Measurements from ENCODE around the gene NCAPG.

The NCAPG gene

DNA sequence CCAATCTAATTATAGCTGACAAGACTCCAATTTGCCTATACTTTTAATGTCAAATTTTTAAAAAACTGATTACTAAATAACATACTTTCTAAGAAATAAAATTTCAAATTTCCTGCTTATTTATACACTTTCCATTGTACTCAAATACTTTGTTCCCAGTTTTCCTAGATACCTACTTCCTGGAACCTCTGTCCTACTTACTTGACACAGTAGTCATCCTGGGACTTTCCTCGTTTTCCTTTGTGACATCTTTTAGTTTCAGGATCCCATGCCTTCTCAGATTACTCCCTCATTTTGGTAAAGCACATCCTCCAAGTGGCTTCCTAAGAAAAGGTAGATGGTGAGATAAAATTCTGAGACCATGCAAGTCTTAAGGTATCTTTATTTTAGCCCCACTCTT lies 16.0 kb upstream of the NCAPG start:
- H3K4me3 ChIP-seq (ENCODE audit: low read depth, low read length), result no peak overlapping the region
- TF ChIP-seq, protein P1, sequence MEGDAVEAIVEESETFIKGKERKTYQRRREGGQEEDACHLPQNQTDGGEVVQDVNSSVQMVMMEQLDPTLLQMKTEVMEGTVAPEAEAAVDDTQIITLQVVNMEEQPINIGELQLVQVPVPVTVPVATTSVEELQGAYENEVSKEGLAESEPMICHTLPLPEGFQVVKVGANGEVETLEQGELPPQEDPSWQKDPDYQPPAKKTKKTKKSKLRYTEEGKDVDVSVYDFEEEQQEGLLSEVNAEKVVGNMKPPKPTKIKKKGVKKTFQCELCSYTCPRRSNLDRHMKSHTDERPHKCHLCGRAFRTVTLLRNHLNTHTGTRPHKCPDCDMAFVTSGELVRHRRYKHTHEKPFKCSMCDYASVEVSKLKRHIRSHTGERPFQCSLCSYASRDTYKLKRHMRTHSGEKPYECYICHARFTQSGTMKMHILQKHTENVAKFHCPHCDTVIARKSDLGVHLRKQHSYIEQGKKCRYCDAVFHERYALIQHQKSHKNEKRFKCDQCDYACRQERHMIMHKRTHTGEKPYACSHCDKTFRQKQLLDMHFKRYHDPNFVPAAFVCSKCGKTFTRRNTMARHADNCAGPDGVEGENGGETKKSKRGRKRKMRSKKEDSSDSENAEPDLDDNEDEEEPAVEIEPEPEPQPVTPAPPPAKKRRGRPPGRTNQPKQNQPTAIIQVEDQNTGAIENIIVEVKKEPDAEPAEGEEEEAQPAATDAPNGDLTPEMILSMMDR (IDR thresholded peaks at IDR 0.05; ENCODE audit: low read depth, low read length), result no peak

DNA sequence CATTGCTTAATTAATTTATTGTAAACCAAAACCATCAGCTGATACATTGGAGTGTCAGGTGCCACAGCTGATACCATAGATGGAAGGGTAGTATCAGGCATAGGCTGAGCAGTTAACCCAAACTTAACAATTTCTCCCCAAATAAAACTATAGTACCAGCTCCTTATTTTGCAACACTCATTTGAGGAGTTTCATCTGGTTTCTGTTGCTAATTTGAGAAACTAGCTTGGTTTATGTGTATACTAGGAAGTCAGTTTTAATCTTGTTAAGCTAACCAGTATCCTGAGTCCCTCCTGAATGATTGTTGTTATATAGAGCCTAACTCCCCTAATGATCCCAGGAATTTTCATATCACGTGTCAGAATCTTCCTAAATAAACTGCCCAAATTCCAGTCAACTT lies 13.0 kb upstream of the NCAPG start:
- TF ChIP-seq, protein P1 (IDR thresholded peaks at IDR 0.05; ENCODE audit: low read depth, low read length), result no peak
- no peak overlapping the region for H3K4me3 ChIP-seq (ENCODE audit: low read depth, low read length)

DNA sequence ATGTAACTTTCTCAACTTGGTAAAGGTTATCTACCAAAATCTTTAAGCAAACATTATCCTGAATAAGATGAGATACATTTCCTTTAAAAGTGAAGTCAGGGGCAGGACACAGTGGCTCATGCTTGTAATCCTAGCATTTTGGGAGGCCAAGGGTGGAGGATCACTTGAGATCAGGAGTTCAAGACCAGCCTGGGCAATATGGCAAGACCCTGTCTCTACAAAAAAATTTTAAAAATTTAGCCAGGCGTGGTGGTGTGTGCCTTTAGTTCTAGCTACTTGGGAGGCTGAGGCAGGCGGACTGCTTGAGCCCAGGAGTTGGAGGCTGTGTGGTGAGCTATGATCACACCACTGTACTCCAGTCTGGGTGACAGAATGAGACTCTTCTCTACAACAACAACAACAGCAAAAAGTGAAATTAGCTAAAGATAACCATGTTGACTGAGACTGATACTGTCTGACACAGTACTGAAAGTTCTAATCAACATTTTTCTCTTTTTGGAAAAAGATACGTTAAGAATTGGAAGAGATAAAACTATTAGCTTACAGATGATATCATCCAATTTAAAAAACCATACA lies 5.1 kb upstream of the NCAPG start:
- no peak overlapping the region for H3K4me3 ChIP-seq (ENCODE audit: low read depth, low read length)
- TF ChIP-seq, protein P1 (IDR thresholded peaks at IDR 0.05; ENCODE audit: low read depth, low read length), result no peak

DNA sequence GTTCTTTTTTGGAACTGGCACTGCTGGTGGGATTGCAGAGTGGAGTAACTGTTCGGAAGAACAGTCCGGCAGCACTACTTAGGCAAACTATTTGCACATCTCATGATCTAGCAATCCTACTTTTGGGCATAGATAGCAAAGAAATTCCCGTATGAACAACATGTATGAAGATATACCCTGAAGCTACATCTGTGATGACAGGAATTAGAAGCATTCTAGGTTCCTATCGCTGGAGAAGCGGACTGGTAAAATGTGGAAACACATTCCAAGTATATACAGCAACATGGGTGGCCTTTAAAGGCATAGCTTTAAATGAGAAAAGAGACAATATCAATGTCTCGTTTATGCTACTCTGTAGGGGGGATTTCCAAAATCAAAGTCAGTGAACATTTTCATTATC lies 3.3 kb upstream of the NCAPG start:
- TF ChIP-seq, protein P1 (IDR thresholded peaks at IDR 0.05; ENCODE audit: low read depth, low read length), result no peak
- H3K4me3 ChIP-seq (ENCODE audit: low read depth, low read length), result peak overlapping the region; percentile 36

DNA sequence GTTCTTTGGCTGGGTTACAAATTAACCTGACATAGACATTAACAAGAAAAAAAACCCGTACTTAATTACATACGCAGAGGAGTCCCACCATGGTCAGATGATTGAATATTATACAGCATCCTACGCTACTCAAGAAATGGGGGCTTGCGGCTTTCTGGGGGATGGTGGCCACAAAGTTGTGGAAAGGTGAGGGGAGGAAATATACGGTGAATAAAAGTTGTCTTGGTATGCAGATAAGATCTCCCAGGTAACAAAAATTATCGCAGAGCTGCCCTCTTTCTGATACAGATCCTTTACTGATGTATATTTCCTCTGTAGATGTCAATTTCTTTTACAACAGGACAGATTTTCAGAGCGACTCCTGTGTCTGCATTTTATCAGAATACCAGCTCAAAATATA lies 1.1 kb upstream of the NCAPG start:
- TF ChIP-seq, protein P1 (IDR thresholded peaks at IDR 0.05; ENCODE audit: low read depth, low read length), result no peak

DNA sequence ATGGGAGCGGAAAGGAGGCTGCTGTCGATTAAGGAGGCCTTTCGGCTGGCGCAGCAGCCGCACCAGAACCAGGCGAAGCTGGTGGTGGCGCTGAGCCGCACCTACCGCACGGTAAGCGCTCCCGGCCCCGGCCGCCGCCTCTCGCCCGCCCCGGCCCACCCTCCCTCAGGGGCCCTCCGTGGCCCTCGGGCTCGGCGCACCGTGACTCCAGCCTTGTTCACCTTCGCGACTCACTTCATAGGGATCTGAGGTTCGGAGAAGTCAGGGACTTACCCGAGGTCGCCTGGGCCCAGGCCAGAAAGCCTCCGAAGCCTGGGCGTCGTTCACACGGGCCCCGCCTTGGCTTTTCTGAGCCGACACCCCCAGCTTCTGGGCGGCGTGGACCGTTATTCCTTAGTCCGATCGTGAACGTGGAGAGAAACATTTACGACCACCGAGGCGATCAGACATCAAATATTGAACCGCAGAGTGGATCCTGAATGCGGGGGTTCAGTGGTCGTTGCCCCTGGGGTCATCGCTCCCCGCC lies 362 bp downstream of the NCAPG start:
- TF ChIP-seq, protein P1 (IDR thresholded peaks at IDR 0.05; ENCODE audit: low read depth, low read length), result no peak
- H3K4me3 ChIP-seq (ENCODE audit: low read depth, low read length), result peak overlapping the region; percentile 91

More for the DNA sequence above, 1.1 kb upstream of the NCAPG start:
- H3K4me3 ChIP-seq (ENCODE audit: low read depth, low read length), result peak overlapping the region; percentile 91

DNA sequence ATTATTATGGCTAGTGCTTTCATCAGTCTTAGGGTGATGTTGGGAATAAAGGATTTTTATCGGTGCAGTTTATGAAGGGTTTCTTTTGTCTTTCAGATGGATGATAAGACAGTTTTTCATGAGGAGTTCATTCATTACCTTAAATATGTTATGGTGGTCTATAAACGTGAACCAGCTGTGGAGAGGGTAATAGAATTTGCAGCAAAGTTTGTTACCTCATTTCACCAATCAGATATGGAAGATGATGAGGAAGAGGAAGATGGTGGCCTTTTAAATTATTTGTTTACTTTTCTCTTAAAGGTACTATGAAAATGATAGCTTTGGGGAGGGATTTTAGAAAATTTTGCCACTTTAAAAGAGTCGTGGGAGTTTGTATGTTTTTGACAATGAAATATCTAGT lies 1.3 kb downstream of the NCAPG start:
- peak overlapping the region; percentile 91 for H3K4me3 ChIP-seq (ENCODE audit: low read depth, low read length)
- TF ChIP-seq, protein P1 (IDR thresholded peaks at IDR 0.05; ENCODE audit: low read depth, low read length), result no peak

All from WI38 (cell line).